NCI-H146 treated with DMSO at 0.1 percent for 48 hours (cell line): Measurements from ENCODE around the gene SLC12A8.

ENCODE experiments used
- DNase-seq: peaks from one replicate; lab custom pipeline; 2025; ENCODE audit not compliant: unreplicated experiment; lab: John Stamatoyannopoulos, UW

The SLC12A8 gene

DNA sequence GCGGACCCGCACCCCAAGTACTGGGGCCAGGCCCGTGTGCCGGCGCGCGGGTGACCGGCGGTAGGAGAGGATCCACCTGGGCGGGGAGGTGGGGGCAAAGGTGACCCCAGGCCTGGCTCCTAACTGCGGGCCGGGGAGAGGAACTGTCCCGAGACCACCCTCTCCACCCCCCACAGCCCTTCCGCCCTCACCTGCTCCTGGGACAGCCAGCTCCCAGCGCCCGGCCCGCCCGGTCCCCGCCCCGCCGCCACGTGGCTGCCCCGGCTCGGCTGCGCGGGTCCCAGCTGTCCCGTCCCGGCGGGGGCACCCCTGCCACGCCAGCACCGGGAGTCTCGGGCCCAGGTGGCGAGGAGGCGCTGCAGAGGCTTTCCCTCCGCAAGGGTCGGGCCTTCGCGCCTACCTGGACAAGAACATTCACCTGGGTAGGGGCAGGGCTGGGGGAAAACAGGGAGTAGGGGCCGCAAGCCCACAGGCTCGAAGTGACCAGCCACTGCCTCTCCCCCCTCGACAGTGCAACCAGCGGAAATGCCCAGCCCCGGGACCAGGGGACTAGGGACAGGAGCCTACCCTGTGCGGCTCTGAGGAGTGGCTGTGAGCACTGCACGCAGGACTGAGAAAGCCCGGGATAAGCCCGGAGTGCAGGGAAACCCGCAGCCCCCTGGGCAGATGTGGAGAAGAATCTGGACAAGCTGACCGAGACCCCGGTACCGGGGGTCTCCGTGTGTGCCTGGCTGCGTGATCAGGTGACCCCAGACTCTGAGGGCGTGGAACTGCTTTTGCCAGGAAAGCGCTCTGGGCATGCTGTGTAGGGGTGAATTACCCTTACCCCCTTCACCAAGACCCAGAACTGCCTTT lies at the start of gene SLC12A8:
Gene SLC12A8, minus strand, starts transcription at position 240 of the 855 bp plus-strand sequence. CDS start 1,399 bp downstream, outside the sequence.
- no peak for DNase-seq

GRCh38 chr3:125262161-125262560 lies 49.6 kb upstream of the SLC12A8 start:
- no peak for DNase-seq

GRCh38 chr3:125261031-125261430 lies 48.5 kb upstream of the SLC12A8 start:
- peak; percentile 56 for DNase-seq

DNA sequence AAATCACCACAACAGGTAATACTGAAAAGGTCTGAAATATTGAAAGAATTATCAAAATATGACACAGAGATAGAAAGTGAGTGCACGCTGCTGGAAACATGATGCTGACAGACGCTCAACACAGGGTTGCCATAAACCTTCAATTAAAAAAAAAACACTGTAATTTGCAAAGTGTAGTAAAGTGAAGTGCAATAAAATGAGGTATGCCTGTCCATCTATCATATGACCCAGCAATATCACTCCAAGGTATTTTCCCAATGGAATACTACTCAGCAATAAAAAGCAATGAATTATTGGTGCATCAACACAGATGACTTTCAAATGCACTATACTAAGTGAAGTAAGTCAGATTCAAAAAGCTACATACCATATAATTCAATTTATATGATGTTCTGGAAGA lies 47.6 kb upstream of the SLC12A8 start:
- DNase-seq: no peak

- DNase-seq: no peak
These were observed 45.0 kb upstream of the SLC12A8 start for GRCh38 chr3:125257536-125257935.

DNA sequence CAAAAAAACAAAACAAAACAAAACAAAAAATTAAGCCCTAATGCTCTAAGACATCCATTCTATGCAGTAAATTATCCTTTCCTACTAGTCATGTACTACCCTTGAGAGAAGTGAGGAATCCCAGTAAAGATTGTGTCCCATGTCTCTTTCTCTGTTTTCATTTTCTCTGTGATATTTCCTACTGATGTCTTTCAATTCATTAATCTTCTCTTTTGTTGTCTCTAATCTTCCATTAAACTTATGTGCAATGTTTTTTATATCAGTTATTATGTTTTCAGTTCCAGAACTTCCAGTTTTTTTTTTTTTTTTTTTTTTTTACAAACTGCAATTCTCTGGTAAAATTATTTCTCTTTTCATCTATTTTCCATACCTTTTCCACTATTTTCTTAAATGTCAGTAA lies 44.1 kb upstream of the SLC12A8 start:
- DNase-seq: no peak

GRCh38 chr3:125250973-125251372 lies 38.4 kb upstream of the SLC12A8 start:
- DNase-seq: no peak

DNA sequence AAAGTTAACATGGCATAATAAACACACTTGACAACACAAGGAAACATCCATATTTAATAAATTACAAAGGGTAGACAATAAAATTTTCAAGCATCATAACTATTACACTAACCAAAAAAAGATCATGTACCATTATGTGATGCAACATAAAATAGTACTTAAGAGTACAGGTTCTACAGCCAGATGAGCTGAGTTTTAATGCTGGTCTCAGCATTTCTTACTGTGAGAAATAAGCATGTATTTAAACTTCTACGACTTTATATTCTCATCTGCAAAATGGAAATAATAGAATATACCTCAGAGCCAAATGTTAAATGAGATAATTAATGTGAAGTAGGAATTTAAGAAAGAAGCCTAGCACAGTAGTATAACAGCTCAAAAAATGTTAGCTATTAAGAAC lies 33.7 kb upstream of the SLC12A8 start:
- no peak for DNase-seq

DNA sequence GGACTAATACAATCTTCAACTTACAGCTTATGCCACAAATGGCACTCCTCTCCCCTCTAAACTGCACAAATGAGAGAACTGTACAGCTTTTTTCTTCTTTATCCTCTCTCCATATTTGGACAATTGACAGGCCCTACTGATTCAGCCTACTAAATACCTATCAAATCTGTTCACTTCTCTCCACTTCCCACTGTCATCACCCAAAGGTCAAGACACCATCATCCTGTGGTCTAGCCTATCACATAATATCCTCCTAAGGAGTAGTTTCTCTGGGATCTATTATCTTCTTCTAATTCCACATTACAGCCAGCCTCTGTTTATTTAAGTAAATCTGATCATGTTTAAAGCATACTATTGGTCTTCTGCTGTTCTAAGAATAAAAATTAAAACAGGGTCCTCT lies 33.0 kb upstream of the SLC12A8 start:
- no peak for DNase-seq

GRCh38 chr3:125240496-125240895 lies 27.9 kb upstream of the SLC12A8 start:
- DNase-seq: no peak

DNA sequence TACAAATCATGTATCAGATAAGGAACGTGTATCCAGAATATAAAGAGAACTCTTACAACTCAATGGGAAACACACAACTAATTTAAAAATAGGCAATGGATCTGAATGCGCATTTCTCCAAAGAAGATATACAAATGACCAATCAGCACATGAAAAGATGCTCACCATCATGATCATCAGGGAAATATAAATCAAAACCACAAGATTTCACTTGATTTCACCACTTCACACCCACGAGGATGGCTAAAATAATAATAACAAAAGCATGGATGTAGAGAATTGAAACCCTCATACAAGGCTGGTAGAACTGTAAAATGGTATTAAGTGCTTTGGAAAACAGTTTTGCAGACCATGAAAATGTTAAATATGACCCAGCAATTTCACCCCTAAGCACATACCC lies 26.7 kb upstream of the SLC12A8 start:
- no peak for DNase-seq

DNA sequence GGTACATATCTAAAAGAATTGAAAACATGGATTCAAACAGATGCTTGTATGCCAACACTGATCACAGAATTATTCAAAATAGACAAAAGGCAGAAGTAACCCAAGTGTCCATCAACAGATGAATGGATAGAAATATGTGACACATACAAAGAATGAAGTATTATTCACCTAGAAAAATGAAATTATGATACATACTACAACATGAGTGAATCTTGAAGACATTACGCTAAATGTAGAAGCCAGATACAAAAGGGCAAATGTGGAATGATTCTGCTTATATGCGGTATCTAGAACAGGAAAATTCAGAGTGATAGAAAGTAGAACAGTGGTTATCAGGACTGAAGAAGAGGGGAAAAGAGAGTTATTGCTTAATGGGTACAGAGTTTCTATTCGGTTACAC lies 26.2 kb upstream of the SLC12A8 start:
- DNase-seq: no peak

DNA sequence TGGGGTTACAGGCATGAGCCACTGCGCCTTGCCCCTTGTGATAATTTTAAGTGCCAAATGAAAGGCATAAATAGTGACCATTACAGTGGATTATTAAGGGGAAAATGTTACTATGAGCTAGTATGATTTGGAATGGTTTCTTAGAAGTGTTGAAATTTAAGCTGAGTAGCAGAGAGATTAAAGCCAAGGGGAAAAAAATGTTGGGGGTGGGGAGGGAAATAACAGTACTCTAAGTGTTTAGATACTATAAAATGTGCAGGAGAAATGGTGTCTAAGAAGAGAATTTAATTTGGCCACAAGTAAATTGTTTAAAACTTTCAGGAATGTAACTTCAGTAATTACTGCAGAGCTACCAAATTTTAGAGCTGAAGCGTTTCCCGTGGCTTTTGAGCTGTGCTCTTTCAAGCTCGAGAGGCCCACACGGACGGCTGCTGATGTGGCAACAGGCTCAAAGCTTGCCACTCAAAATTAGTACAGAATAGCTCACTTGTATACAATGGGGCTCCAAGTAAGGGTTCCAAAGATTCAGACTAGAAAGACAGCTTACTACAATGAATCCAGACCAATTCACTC lies 23.9 kb upstream of the SLC12A8 start:
- DNase-seq: no peak

GRCh38 chr3:125234831-125235230 lies 22.3 kb upstream of the SLC12A8 start:
- no peak for DNase-seq

DNA sequence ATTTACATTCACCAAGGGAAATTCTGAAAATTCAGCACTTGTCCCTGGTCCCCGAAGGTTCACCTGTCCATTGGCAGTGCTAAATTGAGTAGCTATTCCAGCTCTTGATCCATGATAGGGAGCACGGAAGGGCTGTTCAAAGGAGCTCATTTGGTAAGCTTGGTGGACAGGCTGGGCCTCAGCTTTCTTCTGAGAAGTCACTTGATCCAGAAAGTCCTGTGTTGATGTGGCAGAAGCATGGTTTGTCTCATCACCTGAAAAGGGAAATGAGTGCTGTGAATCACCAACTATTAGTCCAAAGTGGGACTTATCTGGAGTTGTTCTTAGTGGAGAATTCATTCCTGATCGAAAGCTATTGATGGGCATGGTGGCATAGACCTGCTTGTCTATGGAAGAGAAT lies 19.9 kb upstream of the SLC12A8 start:
- no peak for DNase-seq

GRCh38 chr3:125231895-125232294 lies 19.3 kb upstream of the SLC12A8 start:
- no peak for DNase-seq

DNA sequence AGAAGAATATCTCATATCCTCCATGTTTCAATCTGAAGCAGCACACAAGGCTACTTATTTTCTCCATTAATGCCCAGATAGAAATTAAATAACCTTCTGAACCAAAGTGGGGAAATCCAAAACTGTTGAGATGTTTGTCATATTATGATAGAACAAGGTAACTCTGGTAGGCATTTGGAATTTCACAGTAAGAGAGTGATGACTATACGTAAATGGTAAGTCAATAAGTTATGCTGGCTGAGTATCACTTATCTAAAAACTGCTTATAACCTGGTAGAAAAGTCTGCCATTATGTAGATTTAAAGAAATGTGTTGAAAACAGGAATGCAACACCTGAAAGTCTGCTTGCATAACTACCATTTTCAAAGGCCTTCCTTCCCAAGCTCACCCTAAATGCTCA lies 17.2 kb upstream of the SLC12A8 start:
- no peak for DNase-seq

DNA sequence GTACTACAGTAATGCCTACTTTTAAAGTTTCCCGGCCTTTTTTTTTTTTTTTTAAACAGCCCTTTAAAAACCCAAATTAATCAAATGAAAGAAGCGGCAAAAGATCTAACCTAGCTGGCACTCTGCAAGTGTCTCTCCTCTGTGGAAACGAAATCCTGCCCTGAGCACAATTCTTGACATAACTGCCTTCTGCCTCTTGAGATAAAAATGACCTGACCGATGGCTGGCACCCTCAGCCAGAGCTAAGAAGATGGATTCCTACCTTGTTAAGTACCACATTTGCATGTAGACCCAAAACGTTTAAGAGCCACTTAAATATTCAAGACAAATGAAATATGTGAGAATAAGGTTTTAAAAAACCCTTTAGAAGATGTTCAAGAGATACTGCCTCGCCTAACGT lies 16.6 kb upstream of the SLC12A8 start:
- no peak for DNase-seq

GRCh38 chr3:125221831-125222230 lies 9.3 kb upstream of the SLC12A8 start:
- DNase-seq: no peak

GRCh38 chr3:125220727-125221429 lies 8.3 kb upstream of the SLC12A8 start:
- DNase-seq: no peak

- no peak for DNase-seq
These were observed 7.6 kb upstream of the SLC12A8 start for GRCh38 chr3:125220183-125220582.

- DNase-seq: no peak
These were observed 6.7 kb upstream of the SLC12A8 start for GRCh38 chr3:125219261-125219701.
